SK-N-MC (cell line): ENCODE results near the gene HECTD4.

Source experiments
- DNase-seq: peaks from one replicate; pipeline ENCODE4 v3.0.0-alpha.2; 2011; ENCODE audit warnings: low read depth, low spot score
- H3K27ac ChIP-seq: fragments of 200-600 bp; sonication (generic); 2 replicates; pipeline ENCODE4 v1.5.1; 2016; ENCODE audit warnings: mixed run types
- H3K36me3 ChIP-seq: fragments of 200-600 bp; sonication (generic); 2 replicates; pipeline ENCODE4 v1.6.1; 2017; ENCODE audit warnings: antibody characterized with exemption, low read length, mixed read lengths; ENCODE audit not compliant: insufficient read depth
- H3K4me3 ChIP-seq: fragments of 200-600 bp; sonication (generic); 2 replicates; pipeline ENCODE4 v1.5.1; 2016
- H3K9ac ChIP-seq: fragments of 200-600 bp; sonication (generic); 2 replicates; pipeline ENCODE4 v1.8.0; 2017; ENCODE audit warnings: mixed run types, mixed read lengths; ENCODE audit not compliant: insufficient read length
- H3K9me3 ChIP-seq: fragments of 200-600 bp; sonication (generic); 2 replicates; pipeline ENCODE4 v1.6.1; 2017; ENCODE audit warnings: low read depth, mild to moderate bottlenecking, antibody characterized with exemption, low read length, moderate library complexity, mixed read lengths
- EZH2 ChIP-seq: fragments of 200-600 bp; sonication (generic); IDR thresholded peaks from one replicate; pipeline ENCODE4 v1.6.1; 2017; ENCODE audit warnings: antibody characterized with exemption
- FOXP2 ChIP-seq: optimal IDR thresholded peaks from 2 replicates; pipeline ENCODE3; 2011; ENCODE audit warnings: mild to moderate bottlenecking, moderate library complexity; ENCODE audit not compliant: insufficient read depth; ENCODE audit errors: extremely low read length, control extremely low read depth
- POLR2AphosphoS5 ChIP-seq: IDR thresholded peaks from 2 replicates; pipeline ENCODE4 v1.6.1; 2012; ENCODE audit warnings: mild to moderate bottlenecking, low read depth, low read length, borderline replicate concordance

The HECTD4 gene

GRCh38 chr12:112219195-112219594 is 163.0 kb downstream of the HECTD4 start:
- TF ChIP-seq EZH2 (no peak), FOXP2 (no peak), POLR2AphosphoS5 (no peak)
- no peak for DNase-seq
- Histone ChIP-seq H3K9ac (no peak overlapping the region), H3K36me3 (peaks cover 62% of the 10 kb centered on the region), H3K9me3 (no peaks in the 10 kb centered on the region), H3K27ac (no peak overlapping the region), H3K4me3 (no peak overlapping the region)

- Histone ChIP-seq H3K4me3 (no peak overlapping the region), H3K36me3 (peaks cover 61% of the 10 kb centered on the region), H3K27ac (peak overlapping the region; percentile 14; the same call in 1 of the 2 replicates), H3K9me3 (no peaks in the 10 kb centered on the region), H3K9ac (no peak overlapping the region)
- TF ChIP-seq EZH2, result no peak
- TF ChIP-seq POLR2AphosphoS5, result no peak
- no peak for TF ChIP-seq FOXP2
- DNase-seq, result no peak
These were observed 164.1 kb downstream of the HECTD4 start for GRCh38 chr12:112218150-112218549.

- no peak for DNase-seq
- no peak overlapping the region for H3K9ac ChIP-seq
- peaks cover 60% of the 10 kb centered on the region for H3K36me3 ChIP-seq
- no peak overlapping the region for H3K4me3 ChIP-seq
- H3K9me3 ChIP-seq, result no peaks in the 10 kb centered on the region
- TF ChIP-seq POLR2AphosphoS5 (no peak), EZH2 (no peak), FOXP2 (no peak)
- H3K27ac ChIP-seq, result no peak overlapping the region
These were observed 164.6 kb downstream of the HECTD4 start for GRCh38 chr12:112217647-112218046.

GRCh38 chr12:112216223-112216622 is 166.0 kb downstream of the HECTD4 start:
- Histone ChIP-seq H3K9me3 (no peaks in the 10 kb centered on the region), H3K4me3 (no peak overlapping the region), H3K36me3 (peaks cover 72% of the 10 kb centered on the region), H3K27ac (no peak overlapping the region), H3K9ac (no peak overlapping the region)
- DNase-seq, result no peak
- no peak for TF ChIP-seq FOXP2
- TF ChIP-seq EZH2, result no peak
- TF ChIP-seq POLR2AphosphoS5, result no peak

- no peak for DNase-seq
- Histone ChIP-seq H3K4me3 (no peak overlapping the region), H3K9me3 (no peaks in the 10 kb centered on the region), H3K27ac (no peak overlapping the region), H3K9ac (no peak overlapping the region), H3K36me3 (peaks cover 85% of the 10 kb centered on the region)
- TF ChIP-seq POLR2AphosphoS5, result no peak
- no peak for TF ChIP-seq EZH2
- TF ChIP-seq FOXP2, result no peak
These were observed 168.2 kb downstream of the HECTD4 start for GRCh38 chr12:112214064-112214463.

GRCh38 chr12:112208301-112208910 is 173.8 kb downstream of the HECTD4 start:
- Histone ChIP-seq H3K9ac (no peak overlapping the region), H3K4me3 (no peak overlapping the region), H3K27ac (no peak overlapping the region), H3K36me3 (peaks cover 71% of the 10 kb centered on the region), H3K9me3 (no peaks in the 10 kb centered on the region)
- no peak for DNase-seq
- no peak for TF ChIP-seq FOXP2
- TF ChIP-seq POLR2AphosphoS5, result no peak
- TF ChIP-seq EZH2, result no peak

GRCh38 chr12:112207397-112207924 is 174.8 kb downstream of the HECTD4 start:
- Histone ChIP-seq H3K27ac (no peak overlapping the region), H3K4me3 (no peak overlapping the region), H3K9ac (no peak overlapping the region), H3K36me3 (peaks cover 74% of the 10 kb centered on the region), H3K9me3 (no peaks in the 10 kb centered on the region)
- no peak for DNase-seq
- TF ChIP-seq POLR2AphosphoS5 (no peak), FOXP2 (no peak), EZH2 (no peak)

- Histone ChIP-seq H3K27ac (no peak overlapping the region), H3K9ac (no peak overlapping the region), H3K36me3 (peaks cover 74% of the 10 kb centered on the region), H3K9me3 (no peaks in the 10 kb centered on the region), H3K4me3 (no peak overlapping the region)
- DNase-seq, result no peak
- TF ChIP-seq EZH2 (no peak), POLR2AphosphoS5 (no peak), FOXP2 (no peak)
These were observed 175.3 kb downstream of the HECTD4 start for GRCh38 chr12:112206944-112207343.

- DNase-seq, result no peak
- Histone ChIP-seq H3K36me3 (peaks cover 87% of the 10 kb centered on the region), H3K27ac (no peak overlapping the region), H3K9me3 (no peaks in the 10 kb centered on the region), H3K4me3 (no peak overlapping the region), H3K9ac (no peak overlapping the region)
- TF ChIP-seq FOXP2, result no peak
- no peak for TF ChIP-seq POLR2AphosphoS5
- TF ChIP-seq EZH2, result no peak
These were observed 183.1 kb downstream of the HECTD4 start for GRCh38 chr12:112199136-112199535.
